Progenitor cell of endocrine pancreas (in vitro differentiated cells): ENCODE results near the gene SMIM8. TPM values are rescaled to one million over a fixed set of nuclear protein-coding genes. Genes with fewer than 3 reads are reported as not detected.

ENCODE experiments used
- DNase-seq: peaks from one replicate; pipeline ENCODE4 v3.0.0; 2021; ENCODE audit warnings: low spot score; ENCODE audit not compliant: unreplicated experiment
- H3K27ac Mint-ChIP-seq: 2 replicates; pipeline ENCODE4 v1.8.0; 2021; ENCODE audit warnings: mild to moderate bottlenecking, moderate library complexity, mixed read lengths
- H3K27me3 Mint-ChIP-seq: 2 replicates; pipeline ENCODE4 v1.8.0; 2021; ENCODE audit warnings: mixed read lengths
- H3K36me3 Mint-ChIP-seq: 2 replicates; pipeline ENCODE4 v1.8.0; 2022; ENCODE audit warnings: mixed read lengths; ENCODE audit not compliant: insufficient read depth
- H3K4me1 Mint-ChIP-seq: 2 replicates; pipeline ENCODE4 v1.8.0; 2021; ENCODE audit warnings: low read depth, mixed read lengths
- H3K4me3 Mint-ChIP-seq: 2 replicates; pipeline ENCODE4 v1.8.0; 2021; ENCODE audit warnings: low read depth, mild to moderate bottlenecking, moderate library complexity, mixed read lengths
- H3K9me3 Mint-ChIP-seq: 2 replicates; pipeline ENCODE4 v1.8.0; 2021; ENCODE audit warnings: low read depth, mixed read lengths
- total RNA-seq: library from RNA; stranded (reverse); gene quantifications from 2 replicates; pipeline ENCODE4 v1.2.1, GENCODE V29; 2021
- TF ChIP-seq, protein P1 (sequence below): fragments of 200-600 bp; sonication (generic); IDR thresholded peaks from one replicate; pipeline ENCODE4 v1.5.0; 2021; ENCODE audit warnings: antibody characterized with exemption, mild to moderate bottlenecking; ENCODE audit not compliant: unreplicated experiment

SMIM8 gene
- total RNA-seq, 1 donor from 2014 or later: 16.8 TPM

DNA sequence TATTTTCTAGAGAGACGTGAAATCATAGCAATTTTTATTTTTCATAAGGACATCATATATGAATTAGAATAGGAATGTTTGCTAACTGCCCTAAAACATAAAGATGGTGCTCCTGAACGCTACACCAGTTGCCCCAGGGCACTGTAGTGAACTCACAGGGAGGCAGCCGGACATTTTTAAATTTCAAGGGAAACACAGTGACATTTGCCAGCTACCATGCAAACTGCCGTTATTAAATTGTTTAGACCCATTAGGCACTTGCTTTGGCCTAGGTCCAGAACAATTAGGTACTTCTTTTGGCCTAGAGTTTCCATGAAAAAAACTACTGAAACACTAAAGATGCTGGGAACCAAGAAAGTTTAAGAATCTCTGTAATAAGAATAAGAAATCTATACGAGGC is 60.5 kb downstream of the SMIM8 start:
- Mint-ChIP-seq H3K27ac (no peak overlapping the region), H3K4me1 (peaks cover 2% of the 10 kb centered on the region), H3K9me3 (no peaks in the 10 kb centered on the region), H3K36me3 (peaks cover 1% of the 10 kb centered on the region), H3K4me3 (no peak overlapping the region), H3K27me3 (no peaks in the 10 kb centered on the region)
- no peak for DNase-seq
- TF ChIP-seq, protein P1, sequence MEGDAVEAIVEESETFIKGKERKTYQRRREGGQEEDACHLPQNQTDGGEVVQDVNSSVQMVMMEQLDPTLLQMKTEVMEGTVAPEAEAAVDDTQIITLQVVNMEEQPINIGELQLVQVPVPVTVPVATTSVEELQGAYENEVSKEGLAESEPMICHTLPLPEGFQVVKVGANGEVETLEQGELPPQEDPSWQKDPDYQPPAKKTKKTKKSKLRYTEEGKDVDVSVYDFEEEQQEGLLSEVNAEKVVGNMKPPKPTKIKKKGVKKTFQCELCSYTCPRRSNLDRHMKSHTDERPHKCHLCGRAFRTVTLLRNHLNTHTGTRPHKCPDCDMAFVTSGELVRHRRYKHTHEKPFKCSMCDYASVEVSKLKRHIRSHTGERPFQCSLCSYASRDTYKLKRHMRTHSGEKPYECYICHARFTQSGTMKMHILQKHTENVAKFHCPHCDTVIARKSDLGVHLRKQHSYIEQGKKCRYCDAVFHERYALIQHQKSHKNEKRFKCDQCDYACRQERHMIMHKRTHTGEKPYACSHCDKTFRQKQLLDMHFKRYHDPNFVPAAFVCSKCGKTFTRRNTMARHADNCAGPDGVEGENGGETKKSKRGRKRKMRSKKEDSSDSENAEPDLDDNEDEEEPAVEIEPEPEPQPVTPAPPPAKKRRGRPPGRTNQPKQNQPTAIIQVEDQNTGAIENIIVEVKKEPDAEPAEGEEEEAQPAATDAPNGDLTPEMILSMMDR: no peak

DNA sequence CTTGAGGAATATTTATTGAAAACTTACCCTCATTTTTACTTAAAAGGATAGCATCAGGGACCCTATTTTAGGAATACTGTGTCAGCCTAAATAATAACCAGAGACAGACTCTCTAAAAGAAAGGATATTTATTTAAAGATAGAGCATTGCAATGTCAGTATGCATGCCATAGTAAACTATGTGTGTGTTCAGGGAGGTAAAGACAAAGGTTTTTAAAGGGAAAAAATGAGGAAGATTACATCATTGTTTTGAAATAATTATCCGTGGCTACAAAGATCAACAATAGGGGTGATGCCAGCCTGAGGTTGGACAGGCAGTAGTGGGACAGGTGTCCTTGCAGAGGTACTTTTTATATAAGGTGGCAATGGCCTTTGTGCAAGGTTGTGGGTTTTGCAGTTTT is 61.6 kb downstream of the SMIM8 start:
- no peak for DNase-seq
- TF ChIP-seq, protein P1: no peak
- H3K4me1 Mint-ChIP-seq: peaks cover 2% of the 10 kb centered on the region
- no peak overlapping the region for H3K4me3 Mint-ChIP-seq
- no peaks in the 10 kb centered on the region for H3K27me3 Mint-ChIP-seq
- H3K27ac Mint-ChIP-seq: no peak overlapping the region
- H3K36me3 Mint-ChIP-seq: peaks cover 1% of the 10 kb centered on the region
- no peaks in the 10 kb centered on the region for H3K9me3 Mint-ChIP-seq

DNA sequence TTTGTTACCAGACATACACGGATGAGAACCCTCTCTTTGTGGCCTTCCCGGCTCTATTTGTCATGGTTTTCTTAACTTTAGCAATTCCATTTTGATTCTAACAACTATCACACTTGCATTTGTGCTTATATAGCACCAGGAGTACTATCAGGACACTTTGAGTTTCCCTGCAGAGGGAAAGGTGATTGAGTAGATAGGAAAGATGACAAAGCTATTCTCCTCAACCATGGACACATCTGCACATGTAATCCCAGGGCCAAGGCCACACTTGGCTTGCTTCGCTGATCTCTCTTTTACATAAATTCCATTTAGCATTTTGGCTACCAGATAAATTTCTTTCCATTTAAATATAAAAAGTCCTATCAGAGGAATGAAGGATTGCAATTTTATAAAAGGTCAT is 62.1 kb downstream of the SMIM8 start:
- Mint-ChIP-seq H3K9me3 (no peaks in the 10 kb centered on the region), H3K4me3 (no peak overlapping the region), H3K27ac (no peak overlapping the region), H3K36me3 (peaks cover 1% of the 10 kb centered on the region), H3K4me1 (peaks cover 2% of the 10 kb centered on the region), H3K27me3 (no peaks in the 10 kb centered on the region)
- TF ChIP-seq, protein P1: no peak
- DNase-seq: no peak

DNA sequence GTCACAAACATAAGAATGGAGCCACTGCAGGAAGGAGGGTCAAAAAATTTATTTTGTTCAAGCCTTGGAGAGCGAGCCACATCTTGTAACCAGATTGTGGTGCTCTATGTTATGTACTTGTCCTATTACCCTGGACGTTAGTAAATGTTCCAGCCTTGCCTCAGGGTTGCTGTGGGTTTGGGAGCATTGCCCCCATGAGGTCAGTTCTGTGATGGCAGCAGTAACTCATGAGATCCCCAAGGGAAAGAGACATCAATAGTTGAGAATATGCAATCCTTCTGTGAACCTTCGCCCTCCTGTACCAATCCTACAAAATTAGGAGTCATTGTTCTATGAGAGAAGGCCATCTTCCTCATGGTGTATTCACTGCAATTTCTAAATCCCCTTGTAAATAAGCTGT is 68.9 kb downstream of the SMIM8 start:
- no peaks in the 10 kb centered on the region for H3K36me3 Mint-ChIP-seq
- H3K4me3 Mint-ChIP-seq: no peak overlapping the region
- no peaks in the 10 kb centered on the region for H3K4me1 Mint-ChIP-seq
- no peak overlapping the region for H3K27ac Mint-ChIP-seq
- TF ChIP-seq, protein P1: peak; percentile 70
- H3K27me3 Mint-ChIP-seq: no peaks in the 10 kb centered on the region
- H3K9me3 Mint-ChIP-seq: no peaks in the 10 kb centered on the region
- DNase-seq: peak; percentile 13

Other genes starting within 250 kb of the SMIM8 start
- gene CGA, start 227.5 kb upstream of the SMIM8 start, total RNA-seq: 5.5 and 7.1 TPM in 2 replicates
- 63.3 and 67.9 TPM in 2 replicates for gene ZNF292, start 167.0 kb upstream of the SMIM8 start, total RNA-seq
- 0.24 and 0.36 TPM in 2 replicates for gene GJB7, start 6.7 kb downstream of the SMIM8 start, total RNA-seq
- 5.7 and 7.1 TPM in 2 replicates for gene C6orf163, start 22.2 kb downstream of the SMIM8 start, total RNA-seq
- gene CFAP206, start 85.4 kb downstream of the SMIM8 start, total RNA-seq: 1.2 and 1.5 TPM in 2 replicates
- 14.1 and 15.0 TPM in 2 replicates for gene SLC35A1, start 150.4 kb downstream of the SMIM8 start, total RNA-seq